ENCODE data around the gene SEMA3B. TPM values are rescaled to one million over a fixed set of nuclear protein-coding genes. Genes with fewer than 3 reads are reported as not detected.

Gene SEMA3B
- total and polyA plus RNA-seq, 2 experiments from 2014 or later = 2.4 to 3.3 TPM

- Mint-ChIP-seq H3K27me3 (ENCODE audit: insufficient read depth, low read depth, poor library complexity) (peaks cover 24% of the 10 kb centered on the region), H3K4me1 (peaks cover 60% of the 10 kb centered on the region), H3K9me3 (no peaks in the 10 kb centered on the region), H3K36me3 (ENCODE audit: low read depth) (no peaks in the 10 kb centered on the region), H3K27ac (no peak overlapping the region), H3K4me3 (no peak overlapping the region)
- Histone ChIP-seq H3K27ac (ENCODE audit: low read depth) (no peak overlapping the region), H3K4me3 (no peak overlapping the region), H3K4me1 (ENCODE audit: insufficient read depth) (peaks cover 48% of the 10 kb centered on the region), H3K9me2 (ENCODE audit: insufficient read depth) (no peaks in the 10 kb centered on the region), H3K36me3 (ENCODE audit: insufficient read depth) (no peaks in the 10 kb centered on the region), H2AFZ (no peak overlapping the region), H3K79me2 (replicated peaks; ENCODE audit: insufficient read depth) (no peaks in the 10 kb centered on the region), H3F3A (replicated peaks; ENCODE audit: low read depth) (0 out of 2 replicates have a peak, but pooled peaks cover 8% of the 10 kb centered on the region), H3K4me2 (no peak overlapping the region), H4K20me1 (replicated peaks; ENCODE audit: insufficient read depth) (no peaks in the 10 kb centered on the region), H3K27me3 (ENCODE audit: insufficient read depth) (peaks cover 4% of the 10 kb centered on the region)
- ATAC-seq = no peak
- DNase-seq (ENCODE audit: low spot score) = no peak
- no peak for TF ChIP-seq ZNF462 (CRISPR knock-in tag; IDR thresholded peaks at IDR 0.05)
- TF ChIP-seq CREB1 (CRISPR knock-in tag; IDR thresholded peaks at IDR 0.05; ENCODE audit: low read depth) = no peak
- TF ChIP-seq CTCF (conservative IDR thresholded peaks at IDR 0.05; ENCODE audit: low read depth in 2 of 2) = no peak
- TF ChIP-seq NANOG (IDR thresholded peaks at IDR 0.05; ENCODE audit: borderline replicate concordance) = no peak
- no peak for TF ChIP-seq POLR2AphosphoS5 (IDR thresholded peaks at IDR 0.05; ENCODE audit: low read depth)
- TF ChIP-seq ETS1 (IDR thresholded peaks at IDR 0.05) = no peak
Measured at GRCh38 chr3:50268276-50268675, 671 bp upstream of the SEMA3B start.
